ENCODE results near the gene SULF2. TPM values are rescaled to one million over a fixed set of nuclear protein-coding genes. Genes with fewer than 3 reads are reported as not detected.

SULF2 gene
- total and polyA plus RNA-seq, 4 donors = 78.8 to 350 (median 212) TPM

- 29% methylated on average over 3 of the region's 7 CpGs for WGBS (ENCODE audit: insufficient coverage)
- no peaks in the 10 kb centered on the region for H3K9me3 ChIP-seq (ENCODE audit: control insufficient read depth, insufficient read depth, low read length)
- H3K27me3 ChIP-seq (ENCODE audit: control insufficient read depth, insufficient read depth, low read length) = no peaks in the 10 kb centered on the region
- peak overlapping the region; percentile 43 for H3K27ac ChIP-seq (ENCODE audit: low read depth, low read length)
- no peaks in the 10 kb centered on the region for H3K36me3 ChIP-seq (ENCODE audit: control insufficient read depth, insufficient read depth, low read length)
- peak in 2 of 6 donors; percentile 56 to 62 for DNase-seq (ENCODE audit: low read depth in 4 of 6, low spot score in 6 of 6)
- peaks cover 27% of the 10 kb centered on the region for H3K4me1 ChIP-seq (ENCODE audit: control insufficient read depth, insufficient read depth, low read length)
- no peak overlapping the region for H3K4me3 ChIP-seq (ENCODE audit: low read depth, low read length)
Measured at GRCh38 chr20:47720636-47721427, 64.4 kb downstream of the SULF2 start.

- Histone ChIP-seq H3K4me1 (ENCODE audit: control insufficient read depth, insufficient read depth, low read length) (peaks cover 24% of the 10 kb centered on the region), H3K27me3 (ENCODE audit: control insufficient read depth, insufficient read depth, low read length) (no peaks in the 10 kb centered on the region), H3K9me3 (ENCODE audit: control insufficient read depth, insufficient read depth, low read length) (no peaks in the 10 kb centered on the region), H3K36me3 (ENCODE audit: control insufficient read depth, insufficient read depth, low read length) (no peaks in the 10 kb centered on the region), H3K27ac (ENCODE audit: low read depth, low read length) (no peak overlapping the region), H3K4me3 (ENCODE audit: low read depth, low read length) (no peak overlapping the region)
- WGBS (ENCODE audit: insufficient coverage) = 61% methylated on average over 2 of the region's 2 CpGs
- DNase-seq (ENCODE audit: low read depth in 4 of 6, low spot score in 6 of 6) = peak in 1 of 6 donors; percentile 24
Measured at GRCh38 chr20:47719625-47720024, 65.7 kb downstream of the SULF2 start.

- Histone ChIP-seq H3K27me3 (ENCODE audit: control insufficient read depth, insufficient read depth, low read length) (no peaks in the 10 kb centered on the region), H3K27ac (ENCODE audit: low read depth, low read length) (no peak overlapping the region), H3K36me3 (ENCODE audit: control insufficient read depth, insufficient read depth, low read length) (no peaks in the 10 kb centered on the region), H3K4me1 (ENCODE audit: control insufficient read depth, insufficient read depth, low read length) (peaks cover 25% of the 10 kb centered on the region), H3K4me3 (ENCODE audit: low read depth, low read length) (no peak overlapping the region), H3K9me3 (ENCODE audit: control insufficient read depth, insufficient read depth, low read length) (no peaks in the 10 kb centered on the region)
- no peak for DNase-seq (ENCODE audit: low read depth in 4 of 6, low spot score in 6 of 6)
- WGBS (ENCODE audit: insufficient coverage) = 80% methylated on average over 1 of the region's 4 CpGs
Measured at GRCh38 chr20:47719211-47719610, 66.1 kb downstream of the SULF2 start.

- no peak overlapping the region for H3K27ac ChIP-seq (ENCODE audit: low read depth, low read length)
- no peak overlapping the region for H3K4me3 ChIP-seq (ENCODE audit: low read depth, low read length)
- DNase-seq (ENCODE audit: low read depth in 4 of 6, low spot score in 6 of 6) = no peak
- H3K4me1 ChIP-seq (ENCODE audit: control insufficient read depth, insufficient read depth, low read length) = peaks cover 29% of the 10 kb centered on the region
- WGBS (ENCODE audit: insufficient coverage) = 78% methylated on average over 4 of the region's 4 CpGs
- H3K36me3 ChIP-seq (ENCODE audit: control insufficient read depth, insufficient read depth, low read length) = no peaks in the 10 kb centered on the region
- no peaks in the 10 kb centered on the region for H3K9me3 ChIP-seq (ENCODE audit: control insufficient read depth, insufficient read depth, low read length)
- no peaks in the 10 kb centered on the region for H3K27me3 ChIP-seq (ENCODE audit: control insufficient read depth, insufficient read depth, low read length)
Measured at GRCh38 chr20:47718398-47718797, 66.9 kb downstream of the SULF2 start.

DNA sequence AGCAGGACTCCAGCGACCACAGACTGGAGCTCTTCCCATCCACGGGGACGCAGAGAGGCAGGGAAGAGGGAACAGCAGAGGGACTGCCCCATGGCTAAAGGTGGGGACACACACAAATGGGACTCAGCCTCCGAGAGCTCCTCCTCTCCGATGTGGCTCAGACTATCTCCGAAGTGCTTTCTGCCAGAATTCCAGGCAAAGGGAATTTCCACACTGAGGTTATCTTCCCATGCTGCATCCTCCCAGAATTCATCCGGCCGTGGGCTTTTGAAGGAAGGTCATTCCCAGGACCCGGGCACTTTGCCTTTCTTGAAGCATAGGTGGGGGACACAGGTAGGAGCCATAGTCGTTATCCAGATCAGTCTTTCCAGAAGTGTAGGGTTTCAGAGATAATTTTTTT is 67.9 kb downstream of the SULF2 start:
- no peak for DNase-seq (ENCODE audit: low read depth in 4 of 6, low spot score in 6 of 6)
- Histone ChIP-seq H3K36me3 (ENCODE audit: control insufficient read depth, insufficient read depth, low read length) (peaks cover 2% of the 10 kb centered on the region), H3K4me1 (ENCODE audit: control insufficient read depth, insufficient read depth, low read length) (peaks cover 38% of the 10 kb centered on the region), H3K27me3 (ENCODE audit: control insufficient read depth, insufficient read depth, low read length) (no peaks in the 10 kb centered on the region), H3K9me3 (ENCODE audit: control insufficient read depth, insufficient read depth, low read length) (no peaks in the 10 kb centered on the region), H3K4me3 (ENCODE audit: low read depth, low read length) (no peak overlapping the region), H3K27ac (ENCODE audit: low read depth, low read length) (no peak overlapping the region)
- WGBS (ENCODE audit: insufficient coverage) = 89% methylated on average over 10 of the region's 10 CpGs

- H3K27ac ChIP-seq (ENCODE audit: low read depth, low read length) = peak overlapping the region; percentile 57
Measured at GRCh38 chr20:47713878-47714450, 71.3 kb downstream of the SULF2 start.

DNA sequence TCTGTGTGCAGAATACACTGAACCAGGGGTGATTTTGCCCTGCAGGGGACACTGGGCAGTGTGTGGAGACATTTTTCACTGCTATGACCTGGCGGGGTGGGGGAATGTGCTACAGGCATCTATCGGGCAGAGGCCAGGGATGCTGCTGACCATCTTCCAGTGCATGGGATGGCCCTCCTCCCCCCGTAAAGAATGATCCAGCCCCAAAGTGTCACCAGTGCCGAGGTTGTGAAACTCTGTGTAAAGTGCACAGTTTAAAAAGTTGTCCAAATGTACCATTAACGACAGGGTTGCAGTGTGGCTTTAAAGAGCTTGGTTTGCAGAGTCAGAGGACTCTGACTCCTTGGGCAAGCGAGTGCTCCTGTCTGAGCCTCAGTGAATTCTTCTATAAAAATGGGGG is 72.1 kb downstream of the SULF2 start:
- H3K9me3 ChIP-seq (ENCODE audit: control insufficient read depth, insufficient read depth, low read length) = no peaks in the 10 kb centered on the region
- peaks cover 53% of the 10 kb centered on the region for H3K4me1 ChIP-seq (ENCODE audit: control insufficient read depth, insufficient read depth, low read length)
- DNase-seq (ENCODE audit: low read depth in 4 of 6, low spot score in 6 of 6) = no peak
- H3K4me3 ChIP-seq (ENCODE audit: low read depth, low read length) = no peak overlapping the region
- H3K36me3 ChIP-seq (ENCODE audit: control insufficient read depth, insufficient read depth, low read length) = peaks cover 2% of the 10 kb centered on the region
- 82% methylated on average over 6 of the region's 6 CpGs for WGBS (ENCODE audit: insufficient coverage)
- H3K27ac ChIP-seq (ENCODE audit: low read depth, low read length) = no peak overlapping the region
- no peaks in the 10 kb centered on the region for H3K27me3 ChIP-seq (ENCODE audit: control insufficient read depth, insufficient read depth, low read length)

More at GRCh38 chr20:47713878-47714450, 71.3 kb downstream of the SULF2 start:
- H3K27me3 ChIP-seq (ENCODE audit: control insufficient read depth, insufficient read depth, low read length) = no peaks in the 10 kb centered on the region
- no peaks in the 10 kb centered on the region for H3K9me3 ChIP-seq (ENCODE audit: control insufficient read depth, insufficient read depth, low read length)
- DNase-seq (ENCODE audit: low read depth in 4 of 6, low spot score in 6 of 6) = peak in 2 of 6 donors; percentile 73 to 91
- H3K36me3 ChIP-seq (ENCODE audit: control insufficient read depth, insufficient read depth, low read length) = peaks cover 2% of the 10 kb centered on the region
- peaks cover 45% of the 10 kb centered on the region for H3K4me1 ChIP-seq (ENCODE audit: control insufficient read depth, insufficient read depth, low read length)
- H3K4me3 ChIP-seq (ENCODE audit: low read depth, low read length) = no peak overlapping the region
- 62% methylated on average over 26 of the region's 26 CpGs for WGBS (ENCODE audit: insufficient coverage)

DNA sequence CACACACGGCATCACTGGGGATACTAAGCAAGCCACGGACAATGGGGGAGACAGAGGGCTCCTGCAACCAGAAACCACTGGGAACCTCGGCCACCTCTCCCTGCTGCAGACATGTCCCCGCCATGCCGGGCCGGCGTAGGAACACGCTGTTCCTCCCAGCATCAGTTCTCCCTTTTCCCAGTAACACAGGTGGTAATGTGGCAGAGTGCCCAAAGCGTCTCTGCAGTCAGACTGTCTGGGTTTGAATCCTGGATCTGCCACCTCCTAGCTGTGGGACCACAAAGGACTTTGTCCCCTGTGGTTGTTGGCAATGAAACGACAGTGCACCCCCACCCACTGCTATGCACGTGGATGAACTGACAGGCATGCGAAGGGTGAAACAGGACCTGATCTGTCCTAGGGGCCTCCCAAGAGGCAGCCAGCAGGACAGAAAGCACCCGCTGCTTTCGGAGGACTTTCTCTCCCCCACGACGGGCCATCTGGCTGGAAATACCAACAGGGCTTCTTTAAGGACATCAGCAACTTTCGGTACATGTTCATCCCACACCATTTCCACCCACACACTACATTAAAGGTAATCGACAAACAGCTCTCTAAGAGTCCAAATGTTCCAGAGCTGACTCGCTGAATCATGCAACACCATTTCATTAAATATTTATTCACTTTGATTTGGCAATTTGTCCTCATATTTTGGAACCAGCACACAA is 74.1 kb downstream of the SULF2 start:
- no peaks in the 10 kb centered on the region for H3K9me3 ChIP-seq (ENCODE audit: control insufficient read depth, insufficient read depth, low read length)
- no peaks in the 10 kb centered on the region for H3K27me3 ChIP-seq (ENCODE audit: control insufficient read depth, insufficient read depth, low read length)
- no peak overlapping the region for H3K4me3 ChIP-seq (ENCODE audit: low read depth, low read length)
- 37% methylated on average over 19 of the region's 19 CpGs for WGBS (ENCODE audit: insufficient coverage)
- peak in 1 of 6 donors; percentile 63 for DNase-seq (ENCODE audit: low read depth in 4 of 6, low spot score in 6 of 6)
- H3K4me1 ChIP-seq (ENCODE audit: control insufficient read depth, insufficient read depth, low read length) = peaks cover 57% of the 10 kb centered on the region
- no peak overlapping the region for H3K27ac ChIP-seq (ENCODE audit: low read depth, low read length)
- peaks cover 2% of the 10 kb centered on the region for H3K36me3 ChIP-seq (ENCODE audit: control insufficient read depth, insufficient read depth, low read length)

- Histone ChIP-seq H3K27me3 (ENCODE audit: control insufficient read depth, insufficient read depth, low read length) (no peaks in the 10 kb centered on the region), H3K4me1 (ENCODE audit: control insufficient read depth, insufficient read depth, low read length) (peaks cover 57% of the 10 kb centered on the region), H3K9me3 (ENCODE audit: control insufficient read depth, insufficient read depth, low read length) (no peaks in the 10 kb centered on the region), H3K4me3 (ENCODE audit: low read depth, low read length) (no peak overlapping the region), H3K27ac (ENCODE audit: low read depth, low read length) (no peak overlapping the region), H3K36me3 (ENCODE audit: control insufficient read depth, insufficient read depth, low read length) (peaks cover 2% of the 10 kb centered on the region)
- 48% methylated on average over 8 of the region's 10 CpGs for WGBS (ENCODE audit: insufficient coverage)
- DNase-seq (ENCODE audit: low read depth in 4 of 6, low spot score in 6 of 6) = peak in 1 of 6 donors; percentile 89
Measured at GRCh38 chr20:47710665-47711045, 74.6 kb downstream of the SULF2 start.

Data from spinal cord (tissue), 10 donors.